NOMO-1 (cell line): ENCODE data around the gene CRELD2.

ENCODE experiments used
- DNase-seq, 2 experiments: peaks; one replicate each; lab custom pipeline; 2025; ENCODE audit not compliant: unreplicated experiment in 2 of 2; lab: John Stamatoyannopoulos, UW

Gene CRELD2

DNA sequence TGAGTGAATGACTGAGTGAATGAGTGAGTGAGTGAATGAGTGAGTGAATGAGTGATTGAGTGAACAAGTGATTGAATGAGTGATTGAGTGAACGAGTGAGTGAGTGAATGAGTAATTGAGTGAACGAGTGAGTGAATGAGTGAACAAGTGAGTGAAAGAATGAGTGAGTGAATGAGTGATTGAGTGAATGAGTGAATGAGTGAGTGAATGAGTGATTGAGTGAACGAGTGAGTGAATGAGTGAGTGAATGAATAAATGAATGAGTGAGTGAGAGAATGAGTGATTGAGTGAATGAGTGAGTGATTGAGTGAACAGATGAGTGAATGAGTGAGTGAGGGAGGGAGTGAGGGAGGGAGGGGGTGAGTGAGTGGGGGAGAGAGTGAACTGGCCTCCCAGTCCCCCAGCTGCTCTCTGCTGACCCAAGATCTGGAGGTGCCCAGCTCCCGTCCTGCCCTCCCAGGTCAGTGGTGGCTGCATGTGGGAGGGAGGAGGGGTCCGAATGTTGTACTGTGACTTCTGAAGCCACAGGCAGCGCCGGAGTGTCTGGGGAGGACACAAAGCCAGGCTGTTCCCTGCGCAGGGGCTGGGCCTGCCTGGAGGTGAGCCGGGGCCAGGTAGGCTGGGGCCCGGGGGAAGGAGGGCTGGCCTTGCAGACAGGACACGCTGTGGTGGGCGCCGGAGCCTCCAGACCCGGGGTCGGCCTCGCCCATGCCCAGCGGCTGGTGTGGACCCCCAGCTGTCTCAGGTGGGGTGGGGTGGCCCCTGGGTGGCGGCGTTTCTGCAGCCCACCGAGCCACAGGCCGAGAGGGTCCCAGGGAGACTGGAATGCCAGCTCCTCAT is 24.4 kb downstream of the CRELD2 start:
- no peak for DNase-seq

DNA sequence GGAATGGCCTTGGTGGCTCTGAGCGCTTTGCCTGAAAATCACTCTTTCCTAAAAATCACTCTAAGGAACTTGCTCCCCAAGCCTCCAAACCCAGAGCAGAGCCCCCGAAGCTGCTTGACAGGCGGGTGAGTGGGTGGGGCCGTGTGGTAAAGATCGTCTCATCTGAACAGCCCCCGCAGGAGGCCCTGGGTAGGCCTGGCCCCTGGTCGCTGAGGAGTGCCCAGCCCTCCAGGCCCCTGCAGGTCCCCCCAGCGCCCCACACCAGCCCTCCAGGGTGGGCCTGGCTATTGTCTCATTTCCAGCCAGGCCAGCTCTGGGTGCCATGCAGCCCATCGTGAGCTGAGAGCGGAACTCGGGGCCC is 25.0 kb downstream of the CRELD2 start:
- DNase-seq = no peak

DNA sequence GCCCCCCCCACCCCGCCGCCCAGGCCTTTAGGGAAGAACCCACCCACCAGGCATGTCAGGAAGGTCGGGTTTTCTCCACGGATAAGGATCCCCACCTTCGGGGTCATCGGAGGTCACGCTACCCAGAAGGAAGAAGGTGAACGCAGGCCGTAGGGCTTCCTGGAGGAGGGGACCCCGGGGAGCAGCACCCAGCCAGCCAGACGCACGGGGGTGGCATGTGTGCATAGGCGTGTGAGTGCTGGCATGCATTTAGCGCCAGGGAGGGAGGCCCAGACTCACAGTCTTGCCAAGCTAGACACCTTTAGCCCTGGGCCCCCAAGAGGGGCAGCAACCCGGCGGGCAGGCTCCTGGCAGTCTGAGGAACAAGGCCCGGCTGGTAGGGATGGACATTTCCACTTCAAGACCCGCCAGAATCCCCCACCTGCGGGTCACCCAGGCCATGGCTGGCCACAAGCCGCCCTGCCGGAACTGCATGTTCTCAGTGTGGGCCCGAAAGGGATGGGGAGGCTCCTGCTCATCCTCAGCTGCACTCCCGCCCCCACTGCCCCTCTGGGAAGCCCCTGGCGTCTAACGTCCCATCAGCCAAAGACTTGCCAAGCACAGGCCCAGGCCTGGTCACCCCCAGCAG is 25.5 kb downstream of the CRELD2 start:
- no peak for DNase-seq

DNA sequence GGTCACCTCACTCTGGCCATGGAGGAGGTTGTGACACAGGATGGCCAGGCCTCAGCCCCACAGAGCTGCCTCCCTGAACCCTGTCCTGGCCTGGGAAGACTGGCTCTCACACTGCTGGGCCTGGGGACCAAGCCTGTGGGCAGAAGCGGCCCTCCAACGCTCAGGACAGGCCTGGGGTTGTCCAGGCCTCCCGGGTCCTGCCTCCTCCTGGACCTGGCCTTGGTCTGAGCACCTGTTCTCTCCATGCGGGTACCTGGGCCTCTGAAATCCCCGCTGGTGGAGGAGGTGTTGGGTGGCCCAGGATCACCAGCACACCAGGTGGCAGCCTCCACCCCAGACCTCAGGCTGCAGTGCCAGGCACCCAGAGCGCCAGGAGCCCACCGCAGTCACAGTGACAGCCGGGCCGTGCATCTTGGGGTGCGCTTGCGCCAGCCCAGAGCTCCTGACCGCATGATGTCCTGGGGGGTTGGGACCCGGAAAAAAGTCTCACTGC is 26.0 kb downstream of the CRELD2 start:
- no peak for DNase-seq

DNA sequence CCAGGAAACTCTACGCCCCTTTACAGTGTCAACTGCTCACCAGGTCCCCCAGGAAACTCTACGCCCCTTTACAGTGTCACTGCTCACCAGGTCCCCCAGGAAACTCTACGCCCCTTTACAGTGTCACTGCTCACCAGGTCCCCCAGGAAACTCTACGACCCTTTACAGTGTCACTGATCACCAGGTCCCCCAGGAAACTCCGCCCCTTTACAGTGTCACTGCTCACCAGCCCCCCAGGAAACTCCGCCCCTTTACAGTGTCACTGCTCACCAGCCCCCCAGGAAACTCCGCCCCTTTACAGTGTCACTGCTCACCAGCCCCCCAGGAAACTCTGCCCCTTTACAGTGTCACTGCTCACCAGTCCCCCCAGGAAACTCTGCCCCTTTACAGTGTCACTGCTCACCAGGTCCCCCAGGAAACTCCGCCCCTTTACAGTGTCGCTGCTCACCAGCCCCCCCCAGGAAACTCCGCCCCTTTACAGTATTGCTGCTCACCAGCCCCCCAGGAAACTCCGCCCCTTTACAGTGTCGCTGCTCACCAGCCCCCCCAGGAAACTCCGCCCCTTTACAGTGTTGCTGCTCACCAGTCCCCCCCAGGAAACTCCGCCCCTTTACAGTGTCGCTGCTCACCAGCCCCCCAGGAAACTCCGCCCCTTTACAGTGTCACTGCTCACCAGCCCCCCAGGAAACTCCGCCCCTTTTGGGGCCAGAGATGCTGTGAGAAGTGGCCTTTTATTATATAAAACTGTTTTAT is 26.8 kb downstream of the CRELD2 start:
- peak in 1 of 2 experiments; percentile 20 for DNase-seq

DNA sequence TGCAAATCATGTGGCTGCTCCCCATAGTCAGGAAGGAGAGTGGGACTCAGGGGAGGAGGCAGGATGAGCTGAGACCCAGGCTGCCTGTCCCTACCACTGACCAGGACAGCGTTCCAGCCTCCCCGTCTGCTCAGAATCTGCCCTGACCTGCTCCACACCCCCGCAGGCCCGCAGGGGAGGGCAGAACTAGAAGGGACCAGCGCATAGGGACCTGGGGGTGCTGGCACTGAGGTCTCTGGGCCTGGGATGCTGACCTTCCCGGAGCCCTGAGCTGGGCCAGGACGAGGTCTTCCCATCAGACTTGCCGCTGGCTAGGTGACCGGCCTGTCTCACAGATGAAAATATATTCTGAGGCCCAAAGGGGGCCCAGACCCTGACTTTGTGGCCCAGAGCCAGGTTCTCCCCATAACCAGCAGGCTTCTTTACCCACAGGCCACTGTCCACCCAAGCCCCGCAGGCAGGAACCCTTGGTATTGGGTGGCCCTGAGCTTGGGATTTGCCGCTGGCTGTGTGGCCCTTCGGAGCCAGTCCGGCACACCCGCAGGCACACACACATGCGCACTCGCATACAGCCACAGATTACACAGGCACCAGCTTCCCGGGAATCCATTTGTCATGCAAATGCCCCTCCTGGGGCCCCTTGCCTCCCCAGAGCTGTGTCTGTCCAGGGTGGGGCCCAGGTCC is 28.3 kb downstream of the CRELD2 start:
- DNase-seq = no peak

DNA sequence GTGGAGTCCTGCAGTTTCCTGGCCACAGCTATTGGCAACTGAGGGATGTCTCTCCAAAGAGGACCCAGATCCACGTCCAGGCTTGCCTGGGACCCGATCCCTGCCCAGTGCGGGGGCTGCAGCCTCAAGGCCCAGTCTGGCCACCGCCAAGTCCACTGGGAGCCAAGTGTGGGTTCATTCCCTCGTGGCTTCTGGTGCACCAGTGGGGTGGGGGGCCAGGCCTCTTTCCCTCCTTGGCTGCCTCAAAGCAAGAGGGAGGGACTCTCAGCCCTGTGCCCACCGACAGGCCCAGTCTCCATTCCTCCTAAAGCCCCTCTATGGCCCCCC is 28.8 kb downstream of the CRELD2 start:
- no peak for DNase-seq

DNA sequence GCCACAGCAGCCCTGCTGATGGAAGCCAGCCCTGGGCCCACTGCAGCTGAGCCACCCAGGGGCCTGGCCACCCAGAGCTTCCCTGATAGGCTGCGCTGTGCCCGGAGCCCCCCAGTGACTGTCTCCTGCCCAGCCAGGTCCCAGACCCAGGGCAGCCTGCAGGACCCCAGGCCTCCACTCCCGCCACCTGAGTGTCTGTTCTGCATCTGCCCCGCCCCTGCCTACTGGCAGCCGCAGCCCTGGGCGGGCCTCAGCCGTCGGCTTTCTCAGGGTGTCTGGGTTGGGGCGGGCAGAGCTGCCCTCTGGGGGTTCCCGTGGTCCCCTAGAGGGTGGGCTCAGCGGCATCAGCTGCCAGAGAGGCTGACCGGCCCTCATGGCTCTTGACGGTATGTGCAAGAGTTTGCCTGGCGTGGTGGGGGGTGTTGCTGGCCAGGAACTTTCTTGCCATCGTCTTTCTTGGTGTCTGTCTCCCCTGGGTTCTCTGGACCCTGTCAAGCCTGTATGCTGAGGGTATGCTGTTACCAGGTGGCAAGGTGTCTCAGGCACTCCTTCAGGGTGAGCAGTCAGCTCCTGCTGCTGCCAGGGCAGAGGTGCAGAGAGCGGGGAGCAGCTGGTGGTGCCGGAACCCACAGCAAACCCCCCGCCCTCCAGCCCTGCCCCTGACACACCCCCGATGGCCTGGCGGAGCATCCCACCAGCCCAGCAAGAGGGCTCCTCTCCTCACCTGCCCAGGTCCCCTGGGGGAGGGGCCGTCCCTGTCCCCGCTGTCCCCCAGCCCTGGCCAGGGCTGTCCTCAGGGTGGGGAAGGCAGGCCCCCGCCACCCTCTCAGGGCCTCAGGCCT is 29.9 kb downstream of the CRELD2 start:
- no peak for DNase-seq

DNA sequence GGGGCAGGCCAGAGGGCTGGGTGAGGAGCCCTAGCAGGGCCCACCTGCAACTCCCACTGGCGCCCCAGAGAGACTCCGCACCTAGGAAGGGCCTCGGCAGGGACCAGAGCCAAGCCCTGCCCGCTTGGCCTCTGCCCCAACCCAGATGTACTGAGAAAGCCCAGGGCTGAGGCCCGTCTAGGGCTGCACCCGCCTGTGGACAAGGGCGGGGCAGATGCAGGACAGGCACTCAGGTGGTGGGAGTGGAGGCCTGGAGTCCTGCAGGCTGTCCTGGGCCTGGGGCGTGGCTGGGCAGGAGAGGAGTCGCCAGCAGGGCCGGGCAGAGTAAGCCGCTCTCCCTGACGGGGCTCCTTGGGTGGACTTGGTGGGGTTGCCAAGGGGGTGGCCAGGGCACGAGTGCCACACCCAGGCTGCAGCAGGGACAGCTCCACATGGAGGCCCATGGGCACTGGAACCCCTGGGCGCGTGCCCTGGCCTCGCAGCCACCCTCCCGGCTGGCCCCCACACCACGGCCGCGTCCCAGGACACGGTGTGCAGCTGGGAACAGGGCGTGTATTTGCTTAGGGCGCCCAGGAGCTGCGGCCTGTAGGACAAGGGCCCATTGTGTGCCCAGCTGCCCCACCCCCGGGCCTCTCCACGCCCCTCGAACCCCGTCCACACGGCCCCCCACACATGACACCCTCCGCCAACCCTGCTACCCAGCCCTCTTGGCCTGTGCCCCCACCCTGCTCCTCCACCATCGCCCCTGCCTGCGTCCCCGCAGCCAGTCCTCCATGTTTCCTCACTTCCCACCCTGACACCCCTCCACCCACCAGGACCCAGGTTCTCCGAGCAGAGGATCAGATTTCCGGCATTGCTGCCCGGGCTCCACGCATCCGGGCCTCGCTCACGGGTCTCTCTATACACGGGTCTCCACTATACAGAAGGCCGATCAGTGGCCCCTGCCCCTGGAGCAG is 30.8 kb downstream of the CRELD2 start:
- DNase-seq = no peak

DNA sequence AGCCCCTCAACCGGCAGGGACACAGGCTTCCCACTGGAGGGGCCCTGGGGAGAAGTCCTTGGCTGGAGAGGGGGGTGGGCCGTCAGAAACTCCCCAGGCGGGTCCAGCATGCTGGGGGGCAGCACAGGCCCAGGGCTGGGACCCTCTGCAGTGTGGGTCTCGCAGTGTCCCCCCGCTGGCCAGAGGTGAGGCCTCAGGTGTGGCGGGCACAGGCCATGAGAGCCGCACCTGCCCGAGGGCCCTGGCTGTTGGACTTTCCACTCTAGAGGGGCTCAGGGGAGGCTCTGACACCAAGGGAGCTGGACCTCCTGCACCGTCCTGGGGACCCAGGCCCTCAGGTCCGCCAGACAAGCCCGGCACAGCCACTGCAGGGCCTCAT is 31.5 kb downstream of the CRELD2 start:
- DNase-seq = no peak

DNA sequence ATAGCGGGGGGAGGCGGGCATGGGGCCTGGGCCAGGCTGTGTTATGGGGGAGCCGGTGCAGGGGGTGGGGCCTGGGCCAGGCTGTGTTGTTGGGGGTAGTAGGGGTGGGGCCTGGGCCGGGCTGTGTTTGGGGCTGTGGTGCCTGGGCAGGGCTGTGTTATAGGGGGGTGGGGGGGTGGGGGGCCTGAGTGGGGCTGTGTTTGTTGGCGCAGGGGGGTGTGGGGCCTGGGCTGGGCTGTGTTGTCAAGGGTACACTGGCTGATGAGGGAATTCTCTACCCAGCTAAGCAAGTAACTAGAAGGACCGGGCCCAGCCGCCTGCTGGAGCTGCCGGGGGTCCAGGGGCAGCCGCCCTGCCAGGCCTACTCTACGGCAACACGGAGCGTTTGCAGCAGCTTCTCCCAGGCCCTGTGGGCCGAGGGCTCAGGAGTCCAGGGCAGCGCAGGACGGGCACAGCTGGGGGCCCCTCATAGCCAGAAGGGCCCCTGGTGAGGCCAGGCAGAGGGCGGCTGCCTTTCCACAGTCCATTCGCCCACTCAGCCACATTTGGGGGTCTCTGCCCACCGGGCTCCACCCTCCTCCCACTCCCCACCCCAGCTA is 32.1 kb downstream of the CRELD2 start:
- no peak for DNase-seq

DNA sequence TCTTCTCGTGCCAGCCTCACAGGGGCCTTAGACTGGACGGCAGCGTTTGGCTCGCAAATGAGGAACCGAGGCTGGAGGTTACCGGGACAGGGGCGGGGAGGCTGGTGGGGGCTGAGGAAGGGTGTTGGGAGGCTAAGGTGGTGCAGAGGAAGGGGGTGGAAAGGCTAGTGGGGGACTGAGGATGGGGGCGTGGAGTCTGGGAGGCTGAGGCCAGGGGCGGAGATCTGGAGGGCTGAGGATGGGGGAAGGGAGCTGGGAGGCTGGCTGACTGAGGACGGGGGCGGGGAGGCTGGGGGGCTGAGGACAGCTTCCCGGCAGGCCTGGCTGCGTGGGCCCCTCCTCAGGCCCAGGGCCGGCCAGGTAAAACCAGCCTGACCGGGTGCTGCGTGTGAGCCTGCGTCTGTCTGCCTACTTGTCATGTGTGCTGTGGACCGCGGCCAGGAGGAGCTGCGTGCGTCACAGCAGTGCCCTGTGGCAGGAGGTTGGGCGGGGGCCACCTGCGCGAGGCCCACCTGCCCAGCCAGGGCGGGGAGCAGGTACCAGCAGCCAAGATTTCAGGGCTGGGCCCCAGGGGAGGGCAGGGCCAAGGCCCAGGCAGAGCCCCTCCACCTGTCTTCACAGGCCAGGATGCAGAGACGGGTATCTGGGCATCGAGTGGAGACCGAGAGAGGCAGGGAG is 32.7 kb downstream of the CRELD2 start:
- DNase-seq = peak; percentile 16 to 25

DNA sequence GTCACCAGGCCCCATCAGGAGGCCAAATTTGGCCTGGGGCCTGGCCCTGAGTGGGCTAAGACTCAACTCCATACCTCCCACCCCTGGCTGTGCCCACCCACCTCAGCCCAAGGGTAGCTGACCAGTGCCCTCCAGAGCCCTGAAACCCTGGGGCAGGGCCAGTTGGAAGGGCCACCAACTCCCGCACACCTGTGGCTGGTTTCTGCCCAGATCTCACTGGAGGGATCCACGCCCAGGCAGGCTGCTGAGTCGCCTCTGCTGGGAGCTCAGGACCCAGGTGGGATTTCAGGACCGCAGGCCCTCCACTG is 33.2 kb downstream of the CRELD2 start:
- DNase-seq = no peak

DNA sequence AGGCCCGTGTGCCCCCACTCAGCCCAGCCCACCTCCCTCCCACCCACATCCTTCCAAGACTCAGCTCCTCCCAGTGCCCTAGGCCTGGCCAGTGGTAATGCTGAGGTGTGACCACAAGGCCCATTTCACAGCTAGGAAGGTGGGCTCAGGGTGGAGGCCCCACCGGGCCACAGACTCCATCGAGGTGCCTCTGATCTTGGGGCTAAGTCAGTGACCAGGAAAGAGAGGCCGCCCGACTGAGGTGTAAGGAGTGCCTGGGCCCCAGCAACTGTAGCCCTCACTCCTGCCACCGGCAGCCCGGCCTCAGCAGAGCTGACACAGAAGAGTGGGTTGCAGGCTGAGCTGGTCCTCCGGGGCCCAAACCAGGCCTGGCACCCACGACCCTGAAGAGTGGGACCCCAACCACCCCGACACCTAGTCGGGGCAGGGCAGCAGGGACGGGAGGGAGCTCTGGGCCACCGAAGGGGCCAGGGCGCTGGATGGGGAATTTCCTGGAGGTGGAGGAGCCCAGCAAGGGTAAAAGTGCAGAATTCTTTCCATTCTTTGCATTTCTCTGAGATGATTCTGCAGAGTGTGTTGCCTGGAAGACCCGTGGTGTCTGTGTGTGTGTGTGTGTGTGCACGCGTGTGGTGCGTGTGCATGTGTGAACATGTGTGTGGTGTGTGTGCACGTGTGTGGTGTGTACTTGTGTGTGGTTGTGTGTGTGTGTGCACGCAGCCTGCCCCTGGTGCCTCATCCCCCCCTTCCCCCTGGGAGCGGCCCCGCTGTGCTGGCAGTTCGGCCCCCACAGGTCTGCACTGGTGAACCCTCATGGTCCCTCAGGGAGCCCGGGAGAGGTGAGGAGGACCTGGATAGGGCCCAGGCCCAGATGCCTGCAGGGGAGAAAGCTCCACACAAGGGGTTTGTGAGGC is 33.8 kb downstream of the CRELD2 start:
- DNase-seq = no peak

DNA sequence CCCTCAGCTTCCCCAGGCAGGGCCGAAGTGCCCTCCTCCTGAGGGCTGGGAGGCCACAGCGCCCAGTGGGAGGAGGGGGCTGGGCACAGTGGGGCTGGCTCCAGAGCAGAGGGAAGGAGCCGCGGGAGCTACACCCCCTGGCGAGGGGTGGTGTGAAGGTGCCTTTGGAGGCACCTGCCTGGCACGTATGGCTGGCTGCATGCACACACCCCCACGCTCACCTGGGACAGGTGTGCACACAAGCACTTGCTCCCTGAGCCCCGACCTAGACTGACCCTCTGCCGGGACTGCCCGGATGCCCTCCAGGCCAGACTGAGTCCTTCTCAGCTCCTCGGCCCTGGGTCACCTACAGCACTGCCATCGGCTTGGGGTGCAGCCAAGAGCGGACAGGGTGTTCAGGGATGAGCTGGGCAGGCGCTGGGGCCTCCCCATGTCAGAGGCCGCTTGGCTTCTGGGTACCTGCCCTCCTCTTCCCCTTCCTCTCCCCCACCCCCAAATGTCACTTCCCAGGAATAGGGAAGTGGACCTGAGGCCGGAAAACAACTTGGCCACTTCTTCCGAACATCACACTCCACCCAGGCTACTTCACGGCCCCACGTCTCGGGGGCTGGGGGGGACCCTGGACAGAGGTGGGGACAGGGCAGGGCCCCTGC is 34.7 kb downstream of the CRELD2 start:
- DNase-seq = peak; percentile 9 to 32

DNA sequence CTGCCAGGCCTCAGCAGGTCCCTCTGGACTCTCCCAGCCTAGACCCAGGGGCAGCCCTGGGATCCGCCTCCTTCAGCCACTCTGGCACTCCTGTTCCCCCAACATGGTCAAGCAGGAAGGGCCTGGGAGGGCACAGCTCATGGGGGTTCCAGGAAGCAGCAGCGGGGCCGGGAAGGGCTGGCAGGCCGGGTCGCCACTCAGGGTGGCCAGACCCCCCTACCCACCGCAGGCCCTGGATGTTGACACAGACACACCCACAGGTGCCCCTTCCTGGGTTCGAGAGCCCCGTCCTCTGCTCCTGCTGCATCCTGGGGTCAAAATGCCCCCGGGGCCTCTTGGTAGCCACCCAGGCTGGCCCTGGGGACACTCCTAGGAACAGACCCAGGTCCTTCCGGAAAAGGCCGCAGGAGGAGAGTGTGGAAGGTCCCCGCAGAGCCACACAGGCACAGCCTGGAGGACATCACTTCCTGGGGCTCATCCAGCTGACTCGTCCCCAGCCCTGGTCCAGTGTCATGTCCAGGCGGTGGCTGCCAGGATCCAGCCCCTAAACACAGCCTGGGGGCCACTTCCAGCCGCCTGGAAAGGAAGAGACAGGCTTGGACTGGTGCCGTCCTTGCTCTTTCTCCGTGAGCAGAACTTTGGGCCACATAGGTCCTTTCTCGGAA is 35.4 kb downstream of the CRELD2 start:
- no peak for DNase-seq
